Upper lobe of left lung (tissue), 4 donors: ENCODE data around the gene GALNT15.

Source experiments
- CTCF ChIP-seq, 6 experiments: fragments of 450-650 bp in 4 of 6; fragments of 200-600 bp in 2 of 6; sonication (generic) in 2 of 6; IDR thresholded peaks; one replicate each; pipeline ENCODE4 v1.5.1; 2016 to 2019; ENCODE audit warnings: antibody characterized with exemption in 6 of 6
- EP300 ChIP-seq, 4 donors: sonication (generic); formaldehyde crosslinking; IDR thresholded peaks; one replicate each; pipeline ENCODE4 v1.5.1; 2017; ENCODE audit warnings: antibody characterized with exemption in 4 of 4, control low read depth in 2 of 4
- POLR2A ChIP-seq, 4 donors: fragments of 450-650 bp; IDR thresholded peaks; one replicate each; pipeline ENCODE4 v1.5.1; 2016 to 2017; ENCODE audit warnings: antibody characterized with exemption in 4 of 4, mild to moderate bottlenecking in 2 of 4
- POLR2AphosphoS5 ChIP-seq, 2 donors: sonication (generic); formaldehyde crosslinking; IDR thresholded peaks; one replicate each; pipeline ENCODE4 v1.5.1; 2017; ENCODE audit warnings: antibody characterized with exemption in 2 of 2

DNA sequence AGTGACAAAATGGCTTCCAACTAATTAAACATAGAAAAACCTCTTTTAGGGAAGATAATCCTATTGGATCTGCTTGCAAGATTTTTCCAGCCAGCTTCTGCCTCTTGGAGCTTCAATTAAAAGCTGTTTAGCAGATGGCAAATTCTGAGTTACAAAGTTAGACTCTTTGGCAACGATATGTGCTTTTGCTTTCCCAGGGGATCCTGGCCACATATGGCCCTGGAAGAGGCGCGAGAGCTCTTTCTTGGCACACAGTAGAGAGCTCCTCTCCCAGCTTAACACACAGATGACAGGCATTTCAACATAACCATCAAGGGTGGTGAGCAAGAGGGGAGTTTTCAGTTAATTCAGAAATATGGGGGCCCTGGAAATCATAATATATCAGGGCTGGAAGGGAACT, 41.6 kb upstream of the GALNT15 start:
- TF ChIP-seq CTCF (IDR thresholded peaks at IDR 0.05) (no peak), POLR2A (IDR thresholded peaks at IDR 0.05) (no peak), EP300 (IDR thresholded peaks at IDR 0.05) (no peak), POLR2AphosphoS5 (IDR thresholded peaks at IDR 0.05) (no peak)
